C4-2B (cell line): Measurements from ENCODE around the gene NKTR.

Experiments
- H3K27ac ChIP-seq: fragments of 450-650 bp; 2 replicates; pipeline ENCODE4 v1.5.1; 2017
- ZFX ChIP-seq: fragments of 450-650 bp; IDR thresholded peaks from 2 replicates; pipeline ENCODE4 v1.6.1; 2017
- TF ChIP-seq, protein P1 (sequence below): fragments of 450-650 bp; conservative IDR thresholded peaks from 2 replicates; pipeline ENCODE4 v1.5.1; 2017; ENCODE audit warnings: mild to moderate bottlenecking

Gene NKTR

DNA sequence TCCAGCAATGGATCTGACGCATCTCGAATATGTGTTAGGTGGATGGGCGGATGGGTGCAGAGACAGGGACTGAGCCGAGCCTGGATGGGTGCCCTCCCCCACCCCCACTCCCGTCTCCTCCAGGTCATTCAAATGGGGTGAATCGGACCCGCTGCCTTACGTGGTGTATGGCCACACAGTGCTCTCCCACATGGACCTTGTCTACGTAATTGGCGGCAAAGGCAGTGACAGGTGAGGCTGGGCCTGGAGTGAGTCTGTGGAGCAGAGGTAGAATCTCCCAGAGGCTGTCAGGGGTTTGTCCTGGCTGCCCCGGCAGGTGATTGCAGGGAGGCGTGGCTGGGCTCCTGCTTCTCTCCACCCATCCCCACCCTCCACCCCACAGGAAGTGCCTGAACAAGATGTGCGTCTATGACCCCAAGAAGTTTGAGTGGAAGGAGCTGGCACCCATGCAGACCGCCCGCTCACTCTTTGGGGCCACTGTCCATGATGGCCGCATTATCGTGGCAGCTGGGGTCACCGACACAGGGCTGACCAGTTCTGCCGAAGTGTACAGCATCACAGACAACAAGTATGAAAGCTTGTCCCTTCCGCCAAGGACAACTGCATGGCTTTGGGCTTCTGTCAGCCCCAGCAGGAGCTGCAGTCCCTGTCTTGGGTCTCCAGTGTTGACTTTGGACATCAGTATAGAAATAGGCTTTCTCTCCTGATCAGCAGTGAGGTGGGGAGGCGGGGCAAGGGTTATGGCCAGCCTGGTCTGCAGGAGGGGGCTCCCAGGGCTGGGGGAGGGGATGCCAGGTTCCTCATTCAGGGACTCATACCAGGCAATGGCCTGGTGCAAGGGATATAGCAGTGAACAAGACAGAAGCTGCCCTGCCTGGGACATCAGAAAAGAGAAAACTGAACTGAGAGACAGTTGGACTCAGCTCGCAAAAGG, 88.3 kb downstream of the NKTR start:
- H3K27ac ChIP-seq: no peak overlapping the region
- TF ChIP-seq ZFX: no peak
- TF ChIP-seq, protein P1, sequence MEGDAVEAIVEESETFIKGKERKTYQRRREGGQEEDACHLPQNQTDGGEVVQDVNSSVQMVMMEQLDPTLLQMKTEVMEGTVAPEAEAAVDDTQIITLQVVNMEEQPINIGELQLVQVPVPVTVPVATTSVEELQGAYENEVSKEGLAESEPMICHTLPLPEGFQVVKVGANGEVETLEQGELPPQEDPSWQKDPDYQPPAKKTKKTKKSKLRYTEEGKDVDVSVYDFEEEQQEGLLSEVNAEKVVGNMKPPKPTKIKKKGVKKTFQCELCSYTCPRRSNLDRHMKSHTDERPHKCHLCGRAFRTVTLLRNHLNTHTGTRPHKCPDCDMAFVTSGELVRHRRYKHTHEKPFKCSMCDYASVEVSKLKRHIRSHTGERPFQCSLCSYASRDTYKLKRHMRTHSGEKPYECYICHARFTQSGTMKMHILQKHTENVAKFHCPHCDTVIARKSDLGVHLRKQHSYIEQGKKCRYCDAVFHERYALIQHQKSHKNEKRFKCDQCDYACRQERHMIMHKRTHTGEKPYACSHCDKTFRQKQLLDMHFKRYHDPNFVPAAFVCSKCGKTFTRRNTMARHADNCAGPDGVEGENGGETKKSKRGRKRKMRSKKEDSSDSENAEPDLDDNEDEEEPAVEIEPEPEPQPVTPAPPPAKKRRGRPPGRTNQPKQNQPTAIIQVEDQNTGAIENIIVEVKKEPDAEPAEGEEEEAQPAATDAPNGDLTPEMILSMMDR: no peak

DNA sequence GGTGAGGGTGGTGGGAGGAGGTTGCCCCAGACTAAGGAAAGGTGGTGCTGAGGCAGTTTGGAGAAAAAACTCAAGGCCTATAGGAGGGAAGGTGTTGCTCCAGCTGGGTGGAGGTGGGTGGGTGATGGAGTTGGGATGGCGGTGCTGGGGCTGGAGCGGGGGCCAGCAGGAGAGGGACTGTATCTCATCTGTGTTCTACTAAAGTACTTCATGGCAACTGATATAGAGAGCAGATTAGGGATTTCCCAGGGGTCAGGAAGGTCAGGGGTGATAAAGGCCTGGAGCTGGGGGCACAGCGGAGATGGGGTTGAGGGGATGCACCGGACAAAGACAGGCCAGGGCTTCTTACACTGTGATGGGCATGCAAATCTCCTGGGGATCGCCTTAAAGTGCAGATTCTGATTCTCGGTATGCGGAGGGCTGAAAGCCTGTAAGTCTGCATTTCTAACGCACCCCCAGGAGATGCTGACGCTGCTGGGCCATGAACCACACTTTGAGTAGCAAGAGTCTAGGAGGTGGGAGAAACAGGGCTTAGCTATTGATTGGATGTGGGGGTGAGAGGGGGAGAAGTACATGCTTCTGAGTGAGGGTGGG, 89.0 kb downstream of the NKTR start:
- no peak overlapping the region for H3K27ac ChIP-seq
- TF ChIP-seq ZFX: no peak
- TF ChIP-seq, protein P1: no peak

DNA sequence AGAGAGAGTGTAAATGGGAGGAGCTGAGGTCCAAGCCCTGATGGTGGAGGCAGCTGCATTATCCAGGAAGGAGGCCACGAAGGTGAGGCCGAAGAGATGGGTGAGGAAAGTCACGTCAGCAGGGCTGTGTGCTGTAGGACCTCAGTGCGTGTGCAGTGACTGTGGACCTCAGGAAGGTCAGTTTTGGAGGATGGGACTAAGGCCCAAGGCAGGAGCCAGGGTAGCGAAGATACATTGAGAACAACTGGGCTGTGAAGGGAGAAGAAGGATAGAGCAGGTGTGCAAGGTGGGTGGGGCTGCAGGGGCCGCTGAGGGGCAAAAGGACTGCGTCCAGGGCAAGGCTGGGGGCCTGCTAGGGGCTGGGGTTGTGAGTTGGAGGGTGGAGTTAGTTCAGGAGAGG, 89.7 kb downstream of the NKTR start:
- TF ChIP-seq ZFX: no peak
- TF ChIP-seq, protein P1: no peak

DNA sequence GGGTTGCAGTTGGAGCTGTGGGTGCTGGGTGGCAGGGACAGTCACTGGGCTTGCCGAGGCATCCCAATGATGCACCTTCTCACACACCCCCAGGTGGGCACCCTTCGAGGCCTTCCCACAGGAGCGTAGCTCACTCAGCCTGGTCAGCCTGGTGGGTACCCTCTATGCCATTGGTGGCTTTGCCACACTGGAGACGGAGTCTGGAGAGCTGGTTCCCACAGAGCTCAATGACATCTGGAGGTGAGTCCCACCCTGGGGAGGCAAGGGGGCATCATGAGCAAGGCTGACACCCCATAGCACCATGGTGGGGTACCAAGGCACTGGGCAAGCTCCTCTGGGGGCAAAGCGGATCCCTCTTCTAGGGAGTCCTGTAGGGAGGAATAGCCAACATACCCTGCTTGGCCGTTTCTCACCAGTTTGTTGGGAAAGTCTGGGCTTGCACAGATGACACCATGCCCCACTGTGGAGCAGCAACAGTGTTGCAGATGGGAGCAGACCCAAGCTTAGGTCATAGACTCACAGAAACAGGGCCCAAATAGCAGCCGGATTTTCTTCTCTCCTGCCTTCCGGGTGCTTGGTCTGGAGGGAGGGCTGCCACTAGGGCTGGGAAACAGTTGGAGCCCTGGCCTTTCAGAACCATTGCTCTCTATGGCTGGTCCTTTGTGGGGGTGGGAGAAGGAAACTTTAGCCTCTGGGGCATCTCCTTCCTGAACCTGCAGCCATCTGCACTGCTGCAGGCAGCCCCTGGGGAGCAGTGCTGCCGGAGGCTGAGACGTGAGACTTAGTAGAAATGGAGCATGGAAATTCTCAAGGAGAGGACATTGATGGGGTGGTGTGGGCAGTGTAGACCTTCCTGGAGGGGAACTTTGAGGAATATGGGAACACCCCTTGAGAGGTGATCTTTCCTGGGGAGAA, 90.5 kb downstream of the NKTR start:
- H3K27ac ChIP-seq: no peak overlapping the region

More for the DNA sequence above, 89.7 kb downstream of the NKTR start:
- H3K27ac ChIP-seq: no peak overlapping the region

DNA sequence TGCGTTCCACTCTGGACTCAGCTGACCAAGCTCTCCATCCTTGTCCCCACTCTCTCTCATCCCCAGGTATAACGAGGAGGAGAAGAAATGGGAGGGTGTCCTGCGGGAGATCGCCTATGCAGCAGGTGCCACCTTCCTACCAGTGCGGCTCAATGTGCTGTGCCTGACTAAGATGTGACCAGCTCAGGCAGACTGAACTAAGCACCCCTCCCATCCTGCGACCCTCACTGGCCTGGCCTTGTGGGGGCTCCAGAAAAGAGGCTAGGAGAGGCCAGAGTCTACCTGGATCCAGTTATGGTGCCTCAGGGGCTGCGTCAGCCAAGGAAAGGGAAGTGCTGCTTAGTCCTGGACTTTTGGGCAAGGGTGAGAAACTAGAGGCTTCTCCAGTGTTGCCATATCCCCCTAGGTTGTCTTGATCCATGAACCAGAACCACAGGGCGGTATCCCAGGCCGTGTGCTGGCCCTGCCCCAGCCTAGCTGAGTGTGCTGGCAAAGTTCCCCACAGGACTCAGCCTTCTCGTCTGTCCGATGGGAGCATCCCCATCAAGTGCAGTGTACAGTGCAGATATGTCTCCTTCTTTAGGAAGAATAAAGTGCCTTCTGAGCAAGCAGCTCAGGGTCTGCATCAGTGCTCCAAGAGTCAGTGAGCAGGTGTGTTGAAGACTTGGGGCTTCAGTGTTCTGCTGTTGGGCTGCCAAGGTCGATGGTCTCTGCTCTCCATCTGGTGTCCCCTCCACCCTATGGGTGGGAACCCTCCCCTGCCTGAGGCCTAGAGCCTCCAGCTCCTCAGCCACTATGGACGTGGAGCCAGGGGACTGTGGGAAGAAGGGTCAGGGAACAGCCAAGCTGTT, 91.6 kb downstream of the NKTR start:
- TF ChIP-seq ZFX: no peak
- TF ChIP-seq, protein P1: no peak

More for the DNA sequence above, 90.5 kb downstream of the NKTR start:
- TF ChIP-seq ZFX: no peak
- TF ChIP-seq, protein P1: no peak

DNA sequence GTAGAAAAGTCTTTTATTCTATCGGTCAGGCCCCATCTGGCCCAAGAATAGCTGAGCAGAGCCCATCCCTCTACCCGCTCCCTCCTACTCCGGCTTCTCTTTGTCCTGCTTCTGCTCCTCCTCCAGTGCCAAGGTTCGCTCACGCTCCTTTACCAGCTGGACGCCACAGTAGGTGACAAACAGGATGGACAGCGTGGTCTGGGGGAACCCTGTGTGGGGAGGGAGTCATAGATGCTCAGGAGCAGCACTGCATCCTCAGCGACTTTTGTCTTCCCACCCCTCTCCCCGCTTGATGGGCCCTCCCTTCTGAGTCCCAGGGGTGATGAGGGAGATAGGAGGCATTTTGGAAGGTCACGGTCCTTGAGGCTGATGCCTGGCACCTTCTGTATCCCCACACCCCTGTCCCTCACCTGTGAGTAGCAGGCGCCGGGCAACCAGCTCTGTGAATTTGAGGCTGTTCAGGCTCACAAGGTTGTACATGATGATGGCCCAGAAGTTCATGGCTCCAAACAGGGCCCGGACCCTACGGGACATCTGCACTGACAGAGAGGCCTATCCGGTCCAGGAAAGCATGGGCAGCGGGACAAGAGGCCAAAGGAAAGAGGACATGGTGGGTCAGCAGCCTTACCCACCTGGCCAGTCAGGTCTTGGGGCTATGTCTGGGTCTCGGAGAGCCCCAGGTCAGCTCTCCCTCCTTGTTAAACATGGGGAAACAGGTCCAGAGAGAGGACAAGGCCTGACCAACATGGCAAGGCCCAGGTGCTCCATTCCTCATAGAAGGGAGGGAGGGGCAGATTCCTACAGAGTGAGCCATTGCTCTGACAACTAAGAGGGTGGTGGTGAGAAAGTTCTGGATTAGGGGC, 92.4 kb downstream of the NKTR start:
- no peak overlapping the region for H3K27ac ChIP-seq
- TF ChIP-seq, protein P1: no peak
- TF ChIP-seq ZFX: no peak

More for the DNA sequence above, 91.6 kb downstream of the NKTR start:
- no peak overlapping the region for H3K27ac ChIP-seq
